ENCODE measurements around the gene CRYGA. TPM values are rescaled to one million over a fixed set of nuclear protein-coding genes. Genes with fewer than 3 reads are reported as not detected.
A peak's percentile ranks its signal among the peaks of the same experiment; 100 is the strongest.

The CRYGA gene
- total and polyA plus RNA-seq, 8 donors: not detected

DNA sequence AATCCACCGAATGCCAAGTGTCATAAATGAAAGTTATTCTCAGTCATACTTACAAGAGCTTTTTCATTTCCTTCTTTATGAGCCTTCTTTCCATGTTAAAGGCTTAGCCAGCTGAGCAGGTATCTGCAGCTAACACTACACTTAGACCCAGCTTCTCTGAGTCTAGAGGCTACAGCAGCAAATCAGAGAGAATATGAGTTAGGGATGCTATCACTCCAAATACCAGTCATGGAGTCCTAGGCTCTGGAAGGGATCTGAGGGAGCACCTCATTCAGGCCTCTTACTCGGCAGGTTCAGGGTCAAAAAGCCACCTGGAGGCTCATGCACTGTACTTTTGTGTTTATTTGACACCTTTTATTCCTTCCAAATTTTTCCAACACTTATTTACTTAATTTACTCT, 23.5 kb upstream of the CRYGA start:
- Histone ChIP-seq H3K27ac (no peak overlapping the region), H3K27me3 (peaks cover 3 to 4% of the 10 kb centered on the region in 2 donors), H3K9me3 (no peaks in the 10 kb centered on the region), H3K36me3 (no peaks in the 10 kb centered on the region), H3K4me1 (peaks cover 0 to 9% of the 10 kb centered on the region in 2 donors), H3K4me3 (no peak overlapping the region)
- TF ChIP-seq, protein P1, sequence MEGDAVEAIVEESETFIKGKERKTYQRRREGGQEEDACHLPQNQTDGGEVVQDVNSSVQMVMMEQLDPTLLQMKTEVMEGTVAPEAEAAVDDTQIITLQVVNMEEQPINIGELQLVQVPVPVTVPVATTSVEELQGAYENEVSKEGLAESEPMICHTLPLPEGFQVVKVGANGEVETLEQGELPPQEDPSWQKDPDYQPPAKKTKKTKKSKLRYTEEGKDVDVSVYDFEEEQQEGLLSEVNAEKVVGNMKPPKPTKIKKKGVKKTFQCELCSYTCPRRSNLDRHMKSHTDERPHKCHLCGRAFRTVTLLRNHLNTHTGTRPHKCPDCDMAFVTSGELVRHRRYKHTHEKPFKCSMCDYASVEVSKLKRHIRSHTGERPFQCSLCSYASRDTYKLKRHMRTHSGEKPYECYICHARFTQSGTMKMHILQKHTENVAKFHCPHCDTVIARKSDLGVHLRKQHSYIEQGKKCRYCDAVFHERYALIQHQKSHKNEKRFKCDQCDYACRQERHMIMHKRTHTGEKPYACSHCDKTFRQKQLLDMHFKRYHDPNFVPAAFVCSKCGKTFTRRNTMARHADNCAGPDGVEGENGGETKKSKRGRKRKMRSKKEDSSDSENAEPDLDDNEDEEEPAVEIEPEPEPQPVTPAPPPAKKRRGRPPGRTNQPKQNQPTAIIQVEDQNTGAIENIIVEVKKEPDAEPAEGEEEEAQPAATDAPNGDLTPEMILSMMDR (IDR thresholded peaks at IDR 0.05): no peak
- DNase-seq (no peak), ATAC-seq (no peak)
- intact Hi-C loops (cut with DNase I): no loop called here

DNA sequence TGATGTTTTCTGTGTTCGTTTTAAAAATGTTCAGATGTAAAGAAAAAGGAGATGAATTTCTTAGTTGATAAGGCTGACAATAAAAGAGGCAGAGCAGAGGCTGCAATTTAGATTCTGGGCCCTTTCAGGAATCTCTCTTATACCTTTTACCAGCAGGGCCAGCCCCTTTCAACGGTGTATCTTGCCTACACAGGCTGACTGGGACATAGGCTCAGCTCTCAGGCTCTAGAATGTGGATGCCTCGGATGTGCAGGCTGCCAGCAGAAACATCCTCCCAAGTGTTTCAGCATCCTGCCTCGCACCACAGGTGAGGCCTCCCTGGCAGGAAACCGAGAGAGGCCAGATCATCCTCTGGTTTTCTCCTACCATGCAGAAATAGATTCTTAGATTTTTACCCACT, 23.1 kb upstream of the CRYGA start:
- H3K36me3 ChIP-seq: no peaks in the 10 kb centered on the region
- TF ChIP-seq, protein P1 (IDR thresholded peaks at IDR 0.05): no peak
- DNase-seq (no peak), ATAC-seq (no peak)
- intact Hi-C loops (cut with DNase I): no loop called here
- peaks cover 0 to 9% of the 10 kb centered on the region in 2 donors for H3K4me1 ChIP-seq
- H3K4me3 ChIP-seq: no peak overlapping the region
- H3K27me3 ChIP-seq: peaks cover 3 to 4% of the 10 kb centered on the region in 2 donors
- no peaks in the 10 kb centered on the region for H3K9me3 ChIP-seq
- no peak overlapping the region for H3K27ac ChIP-seq

DNA sequence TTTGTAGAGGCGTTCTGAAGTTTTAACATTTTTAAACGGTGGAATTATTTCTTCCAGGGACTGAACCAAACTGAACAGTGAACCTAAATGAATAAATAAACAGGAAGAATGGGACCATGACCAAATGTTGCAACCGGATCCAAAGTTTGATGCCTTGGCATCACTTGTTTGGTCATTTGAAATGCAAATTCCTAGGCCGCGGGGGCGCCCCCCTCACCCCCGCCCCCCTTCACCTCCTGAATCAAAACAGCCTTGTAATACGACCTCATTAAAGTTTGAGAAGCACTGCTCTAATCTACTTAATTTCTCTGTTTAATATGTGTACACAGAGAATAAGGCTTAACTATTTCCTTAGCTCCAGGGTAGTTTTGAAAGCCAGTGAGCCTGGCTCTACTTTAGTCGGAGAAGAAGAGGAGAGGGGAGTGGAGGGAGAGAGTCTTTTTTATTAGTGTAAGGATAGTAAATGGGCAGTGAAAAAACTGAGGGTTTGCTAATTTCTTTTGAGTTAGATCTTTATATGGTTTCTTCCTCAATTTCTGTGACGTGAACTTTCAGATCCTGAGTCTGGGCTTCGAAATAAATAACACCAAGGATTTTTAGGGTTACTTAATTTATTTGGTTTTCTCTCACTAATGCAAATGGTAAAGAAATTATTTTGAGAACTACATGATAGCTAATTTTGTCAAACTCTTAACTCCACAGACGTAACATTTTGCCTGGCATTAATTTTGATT, 20.8 kb upstream of the CRYGA start:
- Histone ChIP-seq H3K27ac (no peak overlapping the region), H3K36me3 (no peaks in the 10 kb centered on the region), H3K9me3 (no peaks in the 10 kb centered on the region), H3K4me3 (no peak overlapping the region), H3K4me1 (peaks cover 0 to 9% of the 10 kb centered on the region in 2 donors), H3K27me3 (peaks cover 3 to 4% of the 10 kb centered on the region in 2 donors)
- intact Hi-C loops (cut with DNase I): no loop called here
- ATAC-seq (no peak), DNase-seq (no peak)
- TF ChIP-seq, protein P1 (IDR thresholded peaks at IDR 0.05): no peak

DNA sequence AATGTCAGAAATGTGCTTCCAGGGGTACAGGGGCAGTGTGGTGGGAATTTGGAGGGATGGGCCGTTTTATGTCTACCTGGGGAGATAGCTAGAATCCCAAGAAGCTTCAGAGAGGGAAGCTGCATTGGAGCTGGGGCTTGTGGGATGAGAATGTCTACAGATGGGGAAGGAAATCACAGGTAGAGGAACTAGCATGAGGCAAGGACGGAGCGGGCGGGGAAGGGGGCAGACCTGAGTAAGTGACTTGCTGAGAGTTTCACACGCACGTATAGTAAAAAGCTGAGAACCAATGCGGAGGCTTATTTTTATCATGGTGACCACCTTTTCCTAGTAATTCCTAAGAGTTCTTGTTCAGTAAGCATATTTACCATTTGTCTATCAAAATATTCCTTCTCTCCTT, 20.1 kb upstream of the CRYGA start:
- DNase-seq (peak in 2 of 4 donors; percentile 48 to 83), ATAC-seq (no peak)
- Histone ChIP-seq H3K27ac (no peak overlapping the region), H3K4me1 (peaks cover 0 to 9% of the 10 kb centered on the region in 2 donors), H3K36me3 (no peaks in the 10 kb centered on the region), H3K9me3 (no peaks in the 10 kb centered on the region), H3K4me3 (no peak overlapping the region), H3K27me3 (peaks cover 3 to 4% of the 10 kb centered on the region in 2 donors)
- TF ChIP-seq, protein P1 (IDR thresholded peaks at IDR 0.05): no peak
- intact Hi-C loops (cut with DNase I): no loop called here

DNA sequence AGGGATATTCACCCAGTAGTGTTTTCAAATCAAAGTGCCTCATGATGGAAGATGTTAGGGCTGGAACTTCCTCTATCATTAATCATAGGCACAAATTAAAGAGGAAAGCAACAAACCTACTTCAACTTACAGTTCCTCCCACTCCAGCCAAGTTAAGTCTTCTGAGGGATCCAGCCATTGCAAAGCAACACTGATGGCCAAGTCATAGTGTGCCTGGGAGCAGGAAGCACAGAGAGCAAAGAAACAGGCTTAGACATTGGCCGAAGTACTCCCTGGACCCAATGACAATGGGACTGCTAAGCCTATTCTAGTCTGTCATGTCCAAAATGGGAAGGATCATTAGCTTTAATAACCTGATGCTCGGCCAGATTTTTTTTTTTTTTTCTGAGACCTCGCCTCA, 19.4 kb upstream of the CRYGA start:
- DNase-seq (no peak), ATAC-seq (no peak)
- Histone ChIP-seq H3K27me3 (peaks cover 3 to 4% of the 10 kb centered on the region in 2 donors), H3K36me3 (no peaks in the 10 kb centered on the region), H3K27ac (no peak overlapping the region), H3K4me3 (no peak overlapping the region), H3K4me1 (peaks cover 0 to 9% of the 10 kb centered on the region in 2 donors), H3K9me3 (no peaks in the 10 kb centered on the region)
- intact Hi-C loops (cut with DNase I): no loop called here
- TF ChIP-seq, protein P1 (IDR thresholded peaks at IDR 0.05): no peak

Measured in left lung (tissue), 10 donors.